K562 (cell line): ENCODE measurements around the gene ST7. TPM values are rescaled to one million over a fixed set of nuclear protein-coding genes. Genes with fewer than 3 reads are reported as not detected.

Experiments
- ATAC-seq: fragments of 200-7000 bp; cut with Tn5 transposase; 3 replicates; pipeline ENCODE4 v1.9.1; 2020; ENCODE audit warnings: moderate library complexity
- BruUV-seq: library from RNA; stranded (reverse); fragments of 400-500 nt; replicated peaks from 2 replicates; lab custom pipeline; 2021; lab: Mats Ljungman, UMichigan
- CTCF ChIA-PET: fragments of 300-600 bp; formaldehyde crosslinking; extraction: SDS; loops from one replicate; lab custom pipeline; 2021; ENCODE audit warnings: low intra/inter-chr PET ratio; lab: Yijun Ruan, JAX
- POLR2A ChIA-PET: fragments of 300-600, 350-650 bp; sonication (Branson Sonifier 250); formaldehyde crosslinking; extraction: SDS; loops from one replicate; lab custom pipeline; 2021; ENCODE audit warnings: antibody characterized with exemption, inconsistent platforms; lab: Yijun Ruan, JAX
- DNase-seq, 4 experiments: peaks; one replicate each; pipeline versions ENCODE4 v3.0.0 to v3.0.0-alpha.2; 2011 to 2018; ENCODE audit warnings: low spot score in 3 of 4, mixed read lengths in 3 of 4; ENCODE audit errors: extremely low read depth in 1 of 4
- FAIRE-seq: peaks from 2 replicates; lab custom pipeline; 2011; peaks lifted over from hg19 to GRCh38; lab: Jason Lieb, UNC
- H2AFZ ChIP-seq: 2 replicates; pipeline ENCODE4 v1.6.0; 2011; ENCODE audit warnings: low read depth, low read length, control low read depth, inconsistent platforms
- H3K27ac ChIP-seq: fragments of 200-600 bp; 3 replicates; pipeline ENCODE4 v1.8.0; 2011; ENCODE audit warnings: low read depth, mild to moderate bottlenecking, control low read depth, inconsistent platforms, low read length, moderate library complexity, mixed read lengths; ENCODE audit errors: extremely low read depth
- H3K27me3 ChIP-seq, 2 experiments: fragments of 300-600 bp in 1 of 2; 2 replicates in 1 of 2; 3 replicates in 1 of 2; pipeline versions ENCODE4 v1.6.0 to v1.8.0; 2011; ENCODE audit warnings: inconsistent platforms in 2 of 2, low read length in 2 of 2, mild to moderate bottlenecking in 1 of 2, mixed read lengths in 1 of 2, moderate library complexity in 1 of 2; ENCODE audit not compliant: control insufficient read depth in 2 of 2, insufficient read depth in 2 of 2
- H3K36me3 ChIP-seq: fragments of 300-600 bp; 3 replicates; pipeline ENCODE4 v1.8.0; 2011; ENCODE audit warnings: mild to moderate bottlenecking, low read length, inconsistent platforms; ENCODE audit not compliant: control insufficient read depth, insufficient read depth
- H3K4me1 ChIP-seq, 2 experiments: fragments of 200-600 bp in 1 of 2; replicated peaks in 1 of 2; 2 replicates in 1 of 2; 3 replicates in 1 of 2; pipeline versions ENCODE4 v1.5.1 to v1.8.0; 2011; ENCODE audit warnings: inconsistent platforms in 2 of 2, low read length in 2 of 2, mild to moderate bottlenecking in 1 of 2, mixed read lengths in 1 of 2, moderate library complexity in 1 of 2; ENCODE audit not compliant: control insufficient read depth in 2 of 2, insufficient read depth in 2 of 2
- H3K4me2 ChIP-seq: 2 replicates; pipeline ENCODE4 v1.6.1; 2011; ENCODE audit warnings: low read length, control low read depth, inconsistent platforms, mixed read lengths; ENCODE audit not compliant: insufficient read depth
- H3K4me3 ChIP-seq: fragments of 200-600 bp; sonication (generic), shearing (Covaris generic); 2 replicates; pipeline ENCODE4 v1.5.1; 2016; ENCODE audit warnings: control low read depth, inconsistent platforms
- H3K79me2 ChIP-seq: fragments of 200-600 bp; 3 replicates; pipeline ENCODE4 v1.8.0; 2011; ENCODE audit warnings: low read length, inconsistent platforms; ENCODE audit not compliant: control insufficient read depth, insufficient read depth
- H3K9ac ChIP-seq, 2 experiments: 2 replicates each; pipeline versions ENCODE4 v1.6.0 to v1.6.1; 2011; ENCODE audit warnings: low read depth in 2 of 2, low read length in 2 of 2, control low read depth in 1 of 2, inconsistent platforms in 1 of 2, mild to moderate bottlenecking in 1 of 2, mixed read lengths in 1 of 2; ENCODE audit not compliant: insufficient read depth in 1 of 2
- H3K9me1 ChIP-seq: one replicate; pipeline ENCODE4 v1.6.0; 2011; ENCODE audit warnings: inconsistent platforms, mild to moderate bottlenecking, low read length, moderate library complexity; ENCODE audit not compliant: control insufficient read depth, insufficient read depth
- H3K9me3 ChIP-seq: replicated peaks from 2 replicates; pipeline ENCODE4 v1.5.1; 2011; ENCODE audit warnings: low read depth, low read length, inconsistent platforms; ENCODE audit not compliant: control insufficient read depth, insufficient read depth
- H4K20me1 ChIP-seq: replicated peaks from 2 replicates; pipeline ENCODE4 v1.6.1; 2011; ENCODE audit warnings: low read length, inconsistent platforms, mixed read lengths; ENCODE audit not compliant: control insufficient read depth, insufficient read depth
- CBX3 ChIP-seq, 2 experiments: IDR thresholded peaks; 1 replicate in 1 of 2; 2 replicates in 1 of 2; pipeline ENCODE4 v1.6.1; 2012; ENCODE audit warnings: inconsistent platforms in 2 of 2, low read length in 2 of 2, borderline replicate concordance in 1 of 2, control low read depth in 1 of 2
- CEBPZ ChIP-seq: fragments of 150-350 bp; IDR thresholded peaks from 2 replicates; pipeline ENCODE4 v1.6.1; 2014; ENCODE audit warnings: low read depth, mild to moderate bottlenecking, low read length, borderline replicate concordance
- COPS2 ChIP-seq: fragments of 450-650 bp; conservative IDR thresholded peaks from 2 replicates; pipeline ENCODE4 v1.6.1; 2016; ENCODE audit warnings: mild to moderate bottlenecking, moderate library complexity
- E2F3 ChIP-seq: fragments of 250-450 bp; sonication (Bioruptor Pico); IDR thresholded peaks from 2 replicates; pipeline ENCODE4 v1.4.0; 2020; ENCODE audit warnings: mild to moderate bottlenecking
- GTF2F1 ChIP-seq: IDR thresholded peaks from 2 replicates; pipeline ENCODE4 v1.6.1; 2011; ENCODE audit warnings: low read depth, low read length, improper control_type of control experiment
- KDM1A ChIP-seq, 2 experiments: fragments of 450-650 bp; IDR thresholded peaks; 2 replicates each; pipeline ENCODE4 v1.6.1; 2016; ENCODE audit warnings: mild to moderate bottlenecking in 2 of 2
- MCM5 ChIP-seq: fragments of 450-650 bp; IDR thresholded peaks from 2 replicates; pipeline ENCODE4 v1.6.1; 2016; ENCODE audit warnings: low read depth
- PREB ChIP-seq: sonication (generic); formaldehyde crosslinking; IDR thresholded peaks from 2 replicates; pipeline ENCODE4 v1.8.1; 2023; ENCODE audit warnings: mild to moderate bottlenecking, missing genetic modification reagents
- SRF ChIP-seq, 2 experiments: fragments of 250-450, 450-650 bp in 1 of 2; sonication (Bioruptor Pico) in 1 of 2; sonication (generic) in 1 of 2; formaldehyde crosslinking; IDR thresholded peaks; 2 replicates each; pipeline versions ENCODE4 v1.5.0 to v1.5.1; 2020 to 2022; ENCODE audit warnings: mild to moderate bottlenecking in 1 of 2, missing genetic modification reagents in 1 of 2
- TFAP4 ChIP-seq: sonication (generic); formaldehyde crosslinking; IDR thresholded peaks from 2 replicates; pipeline ENCODE4 v1.8.0; 2022; ENCODE audit warnings: missing genetic modification reagents, mild to moderate bottlenecking, moderate library complexity, borderline replicate concordance
- XRCC3 ChIP-seq: fragments of 450-650 bp; IDR thresholded peaks from 2 replicates; pipeline ENCODE4 v1.6.1; 2017; ENCODE audit warnings: mild to moderate bottlenecking, moderate library complexity
- ZBTB2 ChIP-seq: fragments of 450-650 bp; IDR thresholded peaks from 2 replicates; pipeline ENCODE4 v1.6.1; 2016; ENCODE audit warnings: antibody characterized with exemption
- ZNF589 ChIP-seq: fragments of 200-800 bp; sonication (Bioruptor generic); IDR thresholded peaks from 2 replicates; pipeline ENCODE4 v1.6.1; 2016; ENCODE audit warnings: low read depth, missing genetic modification characterization, missing compliant biosample characterization
- ZNF785 ChIP-seq: fragments of 250-450 bp; sonication (Bioruptor Pico); IDR thresholded peaks from 2 replicates; pipeline ENCODE4 v1.4.0; 2020; ENCODE audit warnings: mild to moderate bottlenecking
- WGBS: fragments of 100-300 bp; shearing (Covaris generic); methylation state at CpG from one replicate; pipeline ENCODE4 v1.1.6; 2016; ENCODE audit warnings: low coverage, mixed read lengths; ENCODE audit not compliant: insufficient coverage; ENCODE audit errors: missing lambda C conversion rate; 5-methylcytosine and 5-hydroxymethylcytosine counted together
- in situ Hi-C: fragments of 300-500 bp; cut with MboI; formaldehyde crosslinking; loops from 4 replicates; pipeline ENCODE4 v1.15.0; 2018; ENCODE audit warnings: inconsistent platforms, mixed read lengths
- intact Hi-C: fragments of 100-400 bp; cut with micrococcal nuclease; formaldehyde crosslinking; loops from 2 replicates; pipeline ENCODE4 v1.14.2; 2022
- polyA plus RNA-seq, 8 experiments: library from polyadenylated mRNA; depleted of rRNA in 4 of 8; stranded (reverse) in 5 of 8; unstranded in 3 of 8; fragments of >200 nt; fragmentation: Nextera tagmentation in 2 of 8; fragmentation: Illumina TruSeq in 1 of 8; extraction: Ambion mirVana in 2 of 8; extraction: Trizol in 1 of 8; gene quantifications; 2 replicates each; pipeline versions ENCODE4 v1.2.1 to v1.2.3, GENCODE V29; 2011 to 2014; ENCODE audit warnings: inconsistent platforms in 1 of 8, missing spikeins in 1 of 8
- total RNA-seq, 7 experiments: library from RNA; depleted of rRNA in 6 of 7; stranded (reverse); fragments of >200 nt in 6 of 7; fragmentation: Illumina TruSeq in 2 of 7; extraction: Trizol in 2 of 7; gene quantifications; 2 replicates each; pipeline versions ENCODE4 v1.2.1 to v1.2.3, GENCODE V29; 2011 to 2021; ENCODE audit warnings: low replicate concordance in 1 of 7

The ST7 gene
- total and polyA plus RNA-seq, 9 of the 15 experiments (the other 6 are each of a cell fraction or from before 2014, with no cell fraction given): 23.9 to 56.3 (median 36.9) TPM

- Histone ChIP-seq H3K9ac (peak overlapping the region; percentile 18 to 96; a peak in 1 of 4 replicates), H3K9me3 (no peaks in the 10 kb centered on the region), H3K79me2 (peaks cover 16% of the 10 kb centered on the region), H3K4me2 (peak overlapping the region; percentile 48), H3K4me1 (peaks cover 27 to 39% of the 10 kb centered on the region in 2 experiments), H2AFZ (peak overlapping the region; percentile 98), H3K27me3 (no peaks in the 10 kb centered on the region), H3K9me1 (no peaks in the 10 kb centered on the region), H3K27ac (peak overlapping the region; percentile 95), H4K20me1 (no peaks in the 10 kb centered on the region), H3K36me3 (no peaks in the 10 kb centered on the region), H3K4me3 (no peak overlapping the region)
- intact Hi-C loops (loop anchor here (5.0 to 10.0 kb wide), 4 partner anchors 445 to 1235 kb away; partner anchors contain the start of genes LSM8 and TES), in situ Hi-C loops (loop anchor here (25.0 kb wide), 1 partner anchor 1237 kb away; the partner anchor contains the start of gene LSM8)
- WGBS: 6% methylated on average over 7 of the region's 9 CpGs
- DNase-seq (peak; percentile 72 to 95 (median 78)), ATAC-seq (peak; percentile 48), FAIRE-seq (peak; percentile 87)
- no TSS peak for BruUV-seq
- CTCF ChIA-PET: no interaction called here
- POLR2A ChIA-PET: interaction anchor here (0.7 to 5.0 kb wide), 5 partner anchors 9 to 93 kb away, joined by 3 to 40 read pairs (median 3); no protein-coding TSS in a partner anchor
- TF ChIP-seq PREB (CRISPR knock-in tag): no peak
- peak; percentile 82 for TF ChIP-seq ZNF589
- TF ChIP-seq SRF (CRISPR knock-in tag; IDR thresholded peaks at IDR 0.05): peak in 1 of 2 experiments; percentile 73; a peak in 2 of 4 replicates
- no peak for TF ChIP-seq XRCC3
- peak; percentile 99 for TF ChIP-seq ZBTB2
- TF ChIP-seq MCM5: 0 out of 2 replicates have a peak, but pooled peaks have one; percentile 81
- TF ChIP-seq CEBPZ: no peak
- TF ChIP-seq TFAP4: peak; percentile 71; the same call in 1 of the 2 replicates
- no peak for TF ChIP-seq ZNF785
- TF ChIP-seq KDM1A (IDR thresholded peaks at IDR 0.05): peak; percentile 95 to 96
- TF ChIP-seq COPS2: no peak
- TF ChIP-seq CBX3 (IDR thresholded peaks at IDR 0.05; ENCODE audit: borderline replicate concordance in 1 of 2, low read length in 2 of 2): peak in 1 of 2 experiments; percentile 90; a peak in 2 of 3 replicates
- TF ChIP-seq E2F3 (CRISPR knock-in tag): no peak
- no peak for TF ChIP-seq GTF2F1
Measured at GRCh38 chr7:116949941-116950801, 3.1 kb upstream of the ST7 start.
